Esophagus muscularis mucosa (tissue), 3 donors: ENCODE data around the gene UBASH3B.

Experiments
- CTCF ChIP-seq, 3 experiments: fragments of 200-600 bp in 2 of 3; fragments of 450-650 bp in 1 of 3; sonication (generic) in 2 of 3; IDR thresholded peaks; one replicate each; pipeline ENCODE4 v1.5.1; 2017 to 2019; ENCODE audit warnings: antibody characterized with exemption in 3 of 3, mild to moderate bottlenecking in 2 of 3, moderate library complexity in 1 of 3
- POLR2A ChIP-seq: fragments of 450-650 bp; IDR thresholded peaks from one replicate; pipeline ENCODE4 v1.6.1; 2017; ENCODE audit warnings: antibody characterized with exemption, moderate library complexity, mild to moderate bottlenecking, low read depth

- TF ChIP-seq POLR2A (no peak), CTCF (IDR thresholded peaks at IDR 0.05) (no peak)
Measured at GRCh38 chr11:122804796-122805195, 149.3 kb downstream of the UBASH3B start.
